ENCODE measurements around the gene STEAP1.
"Not testable (repeated sequence)": the region's sequence is repeated elsewhere in the genome, so short reads cannot be mapped to it uniquely, and the experiment has no call there.

Gene STEAP1

DNA sequence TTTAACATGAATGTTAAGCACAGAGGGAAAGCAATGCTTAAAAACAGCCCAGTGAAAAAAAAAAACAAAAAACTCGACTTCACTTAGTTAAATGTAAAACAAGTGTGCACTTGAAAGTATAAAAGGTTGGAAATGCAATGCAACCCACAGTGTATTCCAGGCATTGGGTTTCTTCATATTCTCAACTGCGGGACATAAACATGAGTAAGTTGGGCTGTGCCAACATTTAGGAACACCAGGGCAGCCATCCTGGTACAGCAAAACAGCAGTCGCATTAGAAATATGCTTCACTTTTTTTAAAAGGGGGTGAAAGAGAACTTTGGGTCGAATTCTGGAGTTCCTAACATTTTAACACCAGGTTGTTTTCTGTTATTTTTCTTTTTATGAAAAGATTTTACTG, 937 bp downstream of the STEAP1 start:
- DNase-seq (ENCODE audit: low spot score) = no peak
- Histone ChIP-seq H3K27ac (no peak overlapping the region), H3K4me3 (no peak overlapping the region)
- no peak for TF ChIP-seq CTCF (IDR thresholded peaks at IDR 0.05)

DNA sequence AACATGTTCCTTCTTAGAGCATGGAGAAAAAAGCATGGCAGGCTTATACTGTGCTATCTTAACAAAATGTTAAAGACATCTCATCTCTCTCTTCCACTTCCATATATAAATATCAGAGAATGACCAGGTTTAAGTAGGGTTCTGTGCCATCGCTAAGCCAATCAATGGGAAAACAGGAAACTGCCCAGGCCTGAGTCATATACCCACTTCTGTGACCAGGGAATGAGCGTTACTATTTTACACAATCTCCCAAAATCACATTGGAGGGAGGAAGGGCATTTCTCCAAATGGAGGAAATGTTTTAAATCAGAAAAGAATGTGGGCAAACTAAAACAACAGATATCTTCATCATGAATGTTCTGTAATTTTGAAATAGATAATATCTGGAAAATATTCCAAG, 3.1 kb downstream of the STEAP1 start:
- not testable (repeated sequence) for H3K27ac ChIP-seq

DNA sequence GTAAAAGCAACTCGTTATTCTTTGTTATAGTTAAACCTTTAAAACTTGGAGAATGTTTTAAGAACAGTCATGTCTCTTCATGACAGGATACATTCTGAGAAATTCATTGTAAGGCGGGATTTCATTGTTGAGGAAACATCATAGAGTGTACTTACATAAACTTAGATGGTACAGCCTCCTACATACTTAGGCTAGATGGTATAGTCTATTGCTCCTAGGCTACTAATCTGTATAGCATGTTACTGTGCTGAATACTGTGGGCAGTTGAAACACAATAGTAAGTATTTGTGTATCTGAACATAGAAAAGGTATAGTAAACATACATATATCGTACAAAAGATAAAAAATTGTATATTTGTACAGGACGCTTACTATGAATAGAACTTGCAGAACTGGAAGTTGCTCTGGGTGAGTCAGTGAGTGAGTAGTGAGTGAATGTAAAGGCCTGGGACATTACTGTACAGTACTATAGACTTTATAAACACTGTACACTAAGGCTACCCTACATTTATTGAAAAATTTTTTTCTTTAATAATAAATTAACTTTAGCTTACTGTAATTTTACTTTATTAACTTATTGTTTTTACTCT, 3.6 kb downstream of the STEAP1 start:
- not testable (repeated sequence) for DNase-seq (ENCODE audit: low spot score); H3K4me3 ChIP-seq; H3K27ac ChIP-seq

More for the DNA sequence above, 3.1 kb downstream of the STEAP1 start:
- not testable (repeated sequence) for H3K4me3 ChIP-seq; DNase-seq (ENCODE audit: low spot score)

GRCh38 chr7:90163534-90163933, 9.3 kb downstream of the STEAP1 start:
- no peak for TF ChIP-seq CTCF (IDR thresholded peaks at IDR 0.05)
- no peak for DNase-seq (ENCODE audit: low spot score)

DNA sequence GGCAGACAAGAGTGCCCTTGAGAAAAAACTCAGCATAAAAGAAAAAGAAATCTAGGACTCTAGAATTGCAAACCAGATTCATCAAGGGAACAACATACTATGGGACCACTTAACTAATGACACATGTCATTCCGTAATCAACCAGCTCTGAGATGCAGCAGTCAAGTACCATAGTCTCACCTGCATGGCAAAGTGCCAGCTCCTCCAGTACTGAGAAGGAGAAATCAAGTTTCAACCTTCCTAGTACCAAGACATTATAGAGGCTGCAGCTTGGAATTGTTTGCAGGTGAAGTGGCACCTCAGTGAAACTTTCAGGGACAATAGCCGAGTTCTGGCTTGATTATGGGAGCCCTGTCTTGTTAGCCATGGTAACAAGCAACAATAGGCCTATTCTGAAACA, 11.5 kb downstream of the STEAP1 start:
- no peak for DNase-seq (ENCODE audit: low spot score)
- H3K27ac ChIP-seq = no peak overlapping the region
- no peak for TF ChIP-seq CTCF (IDR thresholded peaks at IDR 0.05)
- no peak overlapping the region for H3K4me3 ChIP-seq

More at GRCh38 chr7:90163534-90163933, 9.3 kb downstream of the STEAP1 start:
- no peak overlapping the region for H3K27ac ChIP-seq
- no peak overlapping the region for H3K4me3 ChIP-seq

GRCh38 chr7:90166153-90166552, 11.9 kb downstream of the STEAP1 start:
- DNase-seq (ENCODE audit: low spot score) = no peak
- H3K4me3 ChIP-seq = no peak overlapping the region
- no peak overlapping the region for H3K27ac ChIP-seq
- no peak for TF ChIP-seq CTCF (IDR thresholded peaks at IDR 0.05)

- no peak overlapping the region for H3K27ac ChIP-seq
- no peak for DNase-seq (ENCODE audit: low spot score)
- no peak overlapping the region for H3K4me3 ChIP-seq
- TF ChIP-seq CTCF (IDR thresholded peaks at IDR 0.05) = no peak
These were observed 13.1 kb downstream of the STEAP1 start for GRCh38 chr7:90167361-90167760.

- no peak for DNase-seq (ENCODE audit: low spot score)
- Histone ChIP-seq H3K27ac (no peak overlapping the region), H3K4me3 (no peak overlapping the region)
- no peak for TF ChIP-seq CTCF (IDR thresholded peaks at IDR 0.05)
These were observed 15.6 kb downstream of the STEAP1 start for GRCh38 chr7:90169891-90170290.
